Fibroblast of peridontal ligament (primary cell): ENCODE results near the gene C6orf141.
"Not testable (repeated sequence)": the region's sequence is repeated elsewhere in the genome, so short reads cannot be mapped to it uniquely, and the experiment has no call there.

ENCODE experiments used
- DNase-seq: peaks from one replicate; pipeline ENCODE4 v3.0.0-alpha.2; 2010; ENCODE audit errors: extremely low read depth

C6orf141 gene

GRCh38 chr6:49570474-49571079 lies 20.1 kb downstream of the C6orf141 start:
- DNase-seq, result no peak

- no peak for DNase-seq
These were observed 26.1 kb downstream of the C6orf141 start for GRCh38 chr6:49576618-49577017.

- DNase-seq, result no peak
These were observed 29.2 kb downstream of the C6orf141 start for GRCh38 chr6:49579649-49580048.

- no peak for DNase-seq
These were observed 32.1 kb downstream of the C6orf141 start for GRCh38 chr6:49582529-49582928.

GRCh38 chr6:49587262-49587661 lies 36.8 kb downstream of the C6orf141 start:
- not testable (repeated sequence) for DNase-seq
